Ovary (tissue), 9 donors: ENCODE data around the gene ZNF598. TPM values are rescaled to one million over a fixed set of nuclear protein-coding genes. Genes with fewer than 3 reads are reported as not detected.

ENCODE experiments used
- DNase-seq, 5 donors: peaks; one replicate each; pipeline ENCODE4 v3.0.0-alpha.2; 2019 to 2020
- H3K27ac ChIP-seq, 2 donors: fragments of 200-600 bp; one replicate each; pipeline versions ENCODE4 v1.5.1 to v1.8.0; 2019 to 2022
- H3K27me3 ChIP-seq: fragments of 200-600 bp; one replicate; pipeline ENCODE4 v1.8.0; 2022
- H3K36me3 ChIP-seq: fragments of 200-600 bp; sonication (generic); one replicate; pipeline ENCODE4 v1.5.1; 2019
- H3K4me1 ChIP-seq: one replicate; pipeline ENCODE4 v1.8.1; 2013; ENCODE audit warnings: mild to moderate bottlenecking, moderate library complexity; ENCODE audit not compliant: insufficient read depth
- H3K4me3 ChIP-seq: fragments of 200-600 bp; sonication (generic); one replicate; pipeline ENCODE4 v1.5.1; 2017
- H3K9me3 ChIP-seq, 2 donors: fragments of 200-600 bp in 1 of 2; sonication (generic) in 1 of 2; one replicate each; pipeline versions ENCODE4 v1.5.1 to v1.8.1; 2013 to 2019; ENCODE audit warnings: mild to moderate bottlenecking in 1 of 2, moderate library complexity in 1 of 2
- CTCF ChIP-seq, 3 donors: fragments of 450-650 bp in 2 of 3; fragments of 200-600 bp in 1 of 3; IDR thresholded peaks; one replicate each; pipeline versions ENCODE4 v1.5.1 to v1.8.0; 2016 to 2022; ENCODE audit warnings: antibody characterized with exemption in 3 of 3, mild to moderate bottlenecking in 1 of 3
- EP300 ChIP-seq: sonication (generic); formaldehyde crosslinking; IDR thresholded peaks from one replicate; pipeline ENCODE4 v1.6.1; 2017; ENCODE audit warnings: antibody characterized with exemption
- POLR2A ChIP-seq: fragments of 450-650 bp; IDR thresholded peaks from one replicate; pipeline ENCODE4 v1.6.1; 2017; ENCODE audit warnings: antibody characterized with exemption, mild to moderate bottlenecking, moderate library complexity
- WGBS, 3 donors: extraction: QIAGEN DNeasy Blood & Tissue Kit in 1 of 3; methylation state at CpG; one replicate each; pipeline versions ENCODE4 v1.1.5 to v1.1.7; 2013 to 2017; 5-methylcytosine and 5-hydroxymethylcytosine counted together
- intact Hi-C, 4 donors: fragments of 100-400 bp; cut with DNase I; formaldehyde crosslinking; loops; one replicate each; pipeline versions ENCODE4 v1.11.0 to v1.15.1; 2022 to 2023
- polyA plus RNA-seq, 2 donors: library from polyadenylated mRNA; stranded (reverse); fragments of 200-250 nt in 1 of 2; fragments of 350-450 nt in 1 of 2; fragmentation: Illumina TruSeq in 1 of 2; extraction: RNeasy Lipid Tissue Mini Kit (QIAGEN cat#74804) in 1 of 2; gene quantifications; one replicate each; pipeline ENCODE4 v1.2.3, GENCODE V29; 2013 to 2014
- total RNA-seq, 7 donors: library from RNA; depleted of rRNA in 2 of 7; stranded (reverse); fragments of >200 nt in 2 of 7; fragmentation: NEBNext Ultra II Directional in 3 of 7; extraction: Animal tissue kit (Norgen Biotek cat#: 25700) in 3 of 7; gene quantifications; one replicate each; pipeline versions ENCODE4 v1.1.0 to v1.2.4, GENCODE V29; 2016 to 2023
- donor health status: DM: no; HTN: no; CAD: no; lungs with moderate emphysema.
- donor health status: DM: no; HTN: no; CAD: no.
- donor health status: Bipolar disorder and iron deficiency.
- donor health status: DM: yes; HTN: yes; CAD: no.
- donor health status: DM: no; HTN: no; CAD: no.
- donor health status: DM: yes; HTN: yes; CAD: no.

ZNF598 gene
- total and polyA plus RNA-seq, 9 donors: 0.95 to 44.5 (median 30.3) TPM

GRCh38 chr16:2006317-2006716 is 3.3 kb downstream of the ZNF598 start:
- WGBS, 3 donors: 81 to 93% (median 92%) methylated on average over 8 of the region's 8 CpGs
- no peak overlapping the region for H3K27ac ChIP-seq
- H3K27me3 ChIP-seq: no peaks in the 10 kb centered on the region
- no peaks in the 10 kb centered on the region for H3K9me3 ChIP-seq
- peaks cover 26% of the 10 kb centered on the region for H3K4me1 ChIP-seq
- intact Hi-C loops: no loop called here
- DNase-seq: peak in 1 of 5 donors; percentile 26
- H3K36me3 ChIP-seq: no peaks in the 10 kb centered on the region
- no peak for TF ChIP-seq CTCF (IDR thresholded peaks at IDR 0.05)
- no peak for TF ChIP-seq POLR2A
- no peak for TF ChIP-seq EP300
- no peak overlapping the region for H3K4me3 ChIP-seq

- TF ChIP-seq POLR2A (no peak), CTCF (IDR thresholded peaks at IDR 0.05) (no peak), EP300 (no peak)
- H3K27me3 ChIP-seq: no peaks in the 10 kb centered on the region
- no peaks in the 10 kb centered on the region for H3K36me3 ChIP-seq
- DNase-seq: peak in 2 of 5 donors; percentile 31 to 47
- peaks cover 26% of the 10 kb centered on the region for H3K4me1 ChIP-seq
- no peak overlapping the region for H3K27ac ChIP-seq
- 73 to 82% (median 76%) methylated on average over 20 to 21 of the region's 21 CpGs for WGBS, 3 donors
- no peak overlapping the region for H3K4me3 ChIP-seq
- intact Hi-C loops: no loop called here
- no peaks in the 10 kb centered on the region for H3K9me3 ChIP-seq
Measured at GRCh38 chr16:2005646-2006045, 4.0 kb downstream of the ZNF598 start.

GRCh38 chr16:2004795-2005517 is 4.7 kb downstream of the ZNF598 start:
- peak in 2 of 5 donors; percentile 36 to 46 for DNase-seq
- Histone ChIP-seq H3K4me3 (no peak overlapping the region), H3K4me1 (peaks cover 20% of the 10 kb centered on the region), H3K36me3 (no peaks in the 10 kb centered on the region), H3K27me3 (no peaks in the 10 kb centered on the region), H3K27ac (no peak overlapping the region), H3K9me3 (no peaks in the 10 kb centered on the region)
- intact Hi-C loops: no loop called here
- 73 to 80% (median 77%) methylated on average over 34 of the region's 34 CpGs for WGBS, 3 donors
- TF ChIP-seq CTCF (IDR thresholded peaks at IDR 0.05) (no peak), POLR2A (no peak), EP300 (no peak)

- Histone ChIP-seq H3K27ac (no peak overlapping the region), H3K4me3 (no peak overlapping the region), H3K9me3 (no peaks in the 10 kb centered on the region), H3K36me3 (no peaks in the 10 kb centered on the region), H3K4me1 (peaks cover 19% of the 10 kb centered on the region), H3K27me3 (no peaks in the 10 kb centered on the region)
- WGBS, 3 donors: 27 to 40% (median 32%) methylated on average over 28 to 36 of the region's 36 CpGs
- TF ChIP-seq EP300: no peak
- TF ChIP-seq CTCF (IDR thresholded peaks at IDR 0.05): peak; percentile 57 to 71 (median 60)
- DNase-seq: peak; percentile 66 to 84 (median 77)
- intact Hi-C loops: no loop called here
Measured at GRCh38 chr16:2003827-2004641, 5.6 kb downstream of the ZNF598 start.
